Lower leg skin (tissue), 4 donors: ENCODE measurements around the gene DDX42. TPM values are rescaled to one million over a fixed set of nuclear protein-coding genes. Genes with fewer than 3 reads are reported as not detected.
"Not testable (repeated sequence)": the region's sequence is repeated elsewhere in the genome, so short reads cannot be mapped to it uniquely, and the experiment has no call there.

Experiments used
- DNase-seq, 2 donors: peaks; one replicate each; pipeline ENCODE4 v3.0.0-alpha.2; 2019; ENCODE audit warnings: low spot score in 2 of 2
- H3K4me3 ChIP-seq: fragments of 200-600 bp; sonication (generic); 2 replicates; pipeline ENCODE4 v1.5.1; 2017; ENCODE audit warnings: mild to moderate bottlenecking, low read depth; ENCODE audit not compliant: poor library complexity, severe bottlenecking
- POLR2A ChIP-seq, 2 donors: fragments of 450-650 bp; IDR thresholded peaks; one replicate each; pipeline ENCODE4 v1.6.1; 2016 to 2017; ENCODE audit warnings: antibody characterized with exemption in 2 of 2, mild to moderate bottlenecking in 1 of 2, moderate library complexity in 1 of 2
- WGBS, 2 donors: methylation state at CpG; one replicate each; pipeline ENCODE4 v1.1.5; 2018; 5-methylcytosine and 5-hydroxymethylcytosine counted together
- intact Hi-C: fragments of 100-400 bp; cut with DNase I; formaldehyde crosslinking; loops from one replicate; pipeline ENCODE4 v1.15.0; 2023; ENCODE audit warnings: low total_unique reads
- total RNA-seq, 4 donors: library from RNA; depleted of rRNA; stranded (reverse); fragments of >200 nt; gene quantifications; one replicate each; pipeline ENCODE4 v1.1.0, GENCODE V29; 2016
- TF ChIP-seq, protein P1 (sequence below), 3 donors: fragments of 450-650 bp; IDR thresholded peaks; one replicate each; pipeline ENCODE4 v1.5.1; 2016; ENCODE audit warnings: antibody characterized with exemption in 3 of 3, mild to moderate bottlenecking in 3 of 3, moderate library complexity in 2 of 3

The DDX42 gene
- total RNA-seq, 4 donors from 2014 or later = 59.1 to 87.4 (median 64.0) TPM

DNA sequence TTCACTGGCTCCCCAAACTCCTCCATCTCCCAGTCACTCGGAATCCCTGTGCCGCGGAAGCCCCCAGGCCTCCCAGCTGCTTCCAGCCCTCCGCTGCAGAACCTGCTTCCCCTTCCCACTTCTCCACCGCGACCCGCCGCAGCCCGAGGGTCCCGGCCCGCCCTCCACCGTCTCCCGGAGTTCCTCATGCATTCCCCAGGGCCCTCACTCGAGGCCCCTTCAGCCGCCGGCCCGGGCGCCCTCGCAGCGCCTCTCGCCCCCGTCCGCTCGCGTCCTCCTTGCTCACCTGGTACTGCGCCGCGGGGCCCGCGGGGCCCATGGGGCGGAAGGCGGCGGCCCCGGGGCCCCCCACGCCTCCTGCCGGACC, 68.2 kb downstream of the DDX42 start:
- H3K4me3 ChIP-seq = peak overlapping the region; percentile 90
- TF ChIP-seq, protein P1, sequence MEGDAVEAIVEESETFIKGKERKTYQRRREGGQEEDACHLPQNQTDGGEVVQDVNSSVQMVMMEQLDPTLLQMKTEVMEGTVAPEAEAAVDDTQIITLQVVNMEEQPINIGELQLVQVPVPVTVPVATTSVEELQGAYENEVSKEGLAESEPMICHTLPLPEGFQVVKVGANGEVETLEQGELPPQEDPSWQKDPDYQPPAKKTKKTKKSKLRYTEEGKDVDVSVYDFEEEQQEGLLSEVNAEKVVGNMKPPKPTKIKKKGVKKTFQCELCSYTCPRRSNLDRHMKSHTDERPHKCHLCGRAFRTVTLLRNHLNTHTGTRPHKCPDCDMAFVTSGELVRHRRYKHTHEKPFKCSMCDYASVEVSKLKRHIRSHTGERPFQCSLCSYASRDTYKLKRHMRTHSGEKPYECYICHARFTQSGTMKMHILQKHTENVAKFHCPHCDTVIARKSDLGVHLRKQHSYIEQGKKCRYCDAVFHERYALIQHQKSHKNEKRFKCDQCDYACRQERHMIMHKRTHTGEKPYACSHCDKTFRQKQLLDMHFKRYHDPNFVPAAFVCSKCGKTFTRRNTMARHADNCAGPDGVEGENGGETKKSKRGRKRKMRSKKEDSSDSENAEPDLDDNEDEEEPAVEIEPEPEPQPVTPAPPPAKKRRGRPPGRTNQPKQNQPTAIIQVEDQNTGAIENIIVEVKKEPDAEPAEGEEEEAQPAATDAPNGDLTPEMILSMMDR (IDR thresholded peaks at IDR 0.05) = no peak
- TF ChIP-seq POLR2A (IDR thresholded peaks at IDR 0.05) = no peak
- intact Hi-C loops = no loop called here
- DNase-seq = no peak
- WGBS, 2 donors = 0 to 1% methylated on average over 33 to 35 of the region's 36 CpGs

DNA sequence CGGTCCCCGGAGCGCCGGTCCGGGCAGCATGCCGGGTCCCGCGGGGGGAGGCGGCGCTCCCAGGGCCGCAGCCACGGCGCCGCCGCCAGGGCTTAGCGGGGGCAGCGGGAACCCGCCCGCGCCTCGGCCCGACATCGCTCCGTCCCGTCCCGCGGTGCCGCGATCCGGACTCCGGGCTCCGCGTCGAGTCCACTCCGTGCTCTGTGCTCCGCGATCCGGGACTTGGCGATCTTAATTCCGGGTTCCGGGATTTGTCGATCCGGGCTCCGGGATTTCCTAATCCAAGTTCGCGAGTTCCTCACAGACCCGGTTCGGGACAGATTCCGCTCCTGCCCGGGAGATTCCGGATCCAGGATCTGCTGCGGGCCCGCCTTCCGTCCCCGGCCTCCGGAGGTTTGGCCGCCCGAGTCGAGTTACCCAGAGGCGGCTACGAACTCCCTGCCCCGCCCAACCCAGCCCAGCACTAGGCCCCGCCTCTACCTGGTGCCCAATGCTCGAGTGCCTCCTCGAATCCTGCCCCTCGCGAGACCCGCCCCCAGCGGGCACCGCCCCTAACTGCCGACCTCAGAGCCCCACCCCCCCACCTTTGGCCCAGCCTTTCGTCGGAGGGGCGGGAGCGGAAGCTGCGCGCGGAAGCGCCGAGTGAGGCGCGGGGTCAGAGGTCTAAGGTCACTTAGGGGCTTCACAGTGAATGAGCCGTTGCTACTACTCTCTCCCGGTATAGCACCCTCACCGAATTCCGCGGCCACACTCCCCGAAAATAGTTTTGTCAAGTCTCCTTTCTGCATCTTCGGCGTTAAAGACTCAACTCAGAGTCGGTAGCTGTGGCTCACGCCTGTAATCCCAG, 68.8 kb downstream of the DDX42 start, which contains the start of gene SMARCD2:
Gene SMARCD2 (minus strand): TSS at position 146 of the 847 bp plus-strand sequence. CDS start 11 bp downstream, at position 135.
- intact Hi-C loops = no loop called here
- peak within 1 kb of the TSS; percentile 90 for H3K4me3 ChIP-seq
- TF ChIP-seq, protein P1 (IDR thresholded peaks at IDR 0.05) = peak in 1 of 3 donors; percentile 11
- no peak for TF ChIP-seq POLR2A (IDR thresholded peaks at IDR 0.05)
- DNase-seq = peak; percentile 98 to 100
- 0 to 2% methylated on average over 31 to 76 of the region's 92 CpGs for WGBS, 2 donors

- WGBS, 2 donors = 6 to 11% methylated on average over 19 of the region's 19 CpGs
- intact Hi-C loops, DNase-seq: not testable (repeated sequence)
- peak overlapping the region; percentile 24 for H3K4me3 ChIP-seq
These were observed 69.5 kb downstream of the DDX42 start for GRCh38 chr17:63843387-63843888.

DNA sequence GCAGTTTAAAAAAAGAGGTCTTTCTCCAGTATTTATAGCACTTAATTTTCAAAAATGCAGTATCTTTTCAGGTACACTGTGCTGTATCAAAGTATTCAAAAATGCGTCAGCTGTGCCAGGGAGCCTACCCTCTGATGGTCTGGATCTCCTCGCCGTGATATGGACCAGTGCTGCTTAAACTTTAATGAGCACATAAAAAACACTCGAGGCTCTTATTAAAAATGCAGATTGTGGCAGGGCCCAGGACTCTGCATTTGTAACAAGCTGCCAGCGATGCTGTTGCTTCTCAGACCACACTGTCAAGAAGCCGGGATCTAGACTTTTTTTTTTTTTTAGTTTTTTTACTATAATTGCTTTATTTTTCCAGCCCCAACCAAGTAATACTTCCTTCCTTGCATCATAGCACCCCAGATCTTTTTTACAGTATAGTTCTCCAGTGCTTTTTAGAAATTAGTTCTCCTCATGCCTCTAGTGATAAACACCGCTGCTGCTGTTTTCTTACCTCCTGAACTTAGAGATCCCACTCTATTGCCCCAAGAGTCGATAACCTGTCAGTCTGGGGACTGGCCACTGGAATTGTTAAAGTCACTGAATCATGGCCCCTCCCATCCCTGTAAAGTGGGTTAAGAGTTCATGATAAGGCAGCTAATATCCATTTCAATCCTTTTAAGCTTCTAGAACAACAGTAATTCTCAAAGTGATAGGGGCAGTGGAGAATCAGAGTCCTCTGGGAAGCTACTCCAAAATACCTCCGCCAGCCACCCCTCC, 70.1 kb downstream of the DDX42 start:
- no peak for TF ChIP-seq POLR2A (IDR thresholded peaks at IDR 0.05)
- TF ChIP-seq, protein P1 (IDR thresholded peaks at IDR 0.05) = no peak
- DNase-seq = no peak
- no peak overlapping the region for H3K4me3 ChIP-seq
- intact Hi-C loops = no loop called here
- WGBS, 2 donors = 70 to 71% methylated on average over 9 of the region's 9 CpGs

DNA sequence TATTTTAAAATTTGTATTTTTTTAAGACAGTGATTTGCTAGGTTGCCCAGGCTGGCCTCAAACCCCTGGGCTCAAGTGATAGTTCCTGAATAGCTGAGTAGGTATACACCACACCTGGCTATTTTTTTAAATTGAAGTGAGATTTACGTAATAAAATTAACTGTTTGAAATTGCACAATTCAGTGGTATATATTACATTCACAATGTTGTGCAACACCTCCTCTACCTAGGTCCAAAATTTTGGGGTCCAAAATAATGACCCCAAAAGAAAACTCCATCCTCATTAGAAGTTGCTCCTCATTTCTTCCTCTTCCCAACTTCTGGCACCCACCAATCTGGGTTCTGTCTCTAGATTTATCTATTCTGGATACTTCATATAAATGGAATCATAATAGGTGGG, 71.5 kb downstream of the DDX42 start:
- no peak for DNase-seq
- 36 to 37% methylated on average over 1 of the region's 1 CpG for WGBS, 2 donors
- TF ChIP-seq, protein P1 (IDR thresholded peaks at IDR 0.05) = no peak
- no peak for TF ChIP-seq POLR2A (IDR thresholded peaks at IDR 0.05)
- intact Hi-C loops = no loop called here
- H3K4me3 ChIP-seq = no peak overlapping the region
